ENCODE results near the gene TOR1A.

TOR1A gene

GRCh38 chr9:129823935-129824601 lies at the start of gene TOR1A:
Gene TOR1A, minus strand, starts transcription at chr9:129824136. Its CDS starts 51 bp downstream, at chr9:129824085.
- H3K4me3 ChIP-seq (ENCODE audit: low read depth in 1 of 2, low read length in 2 of 2), result peak within 1 kb of the TSS; percentile 58 to 91
- peaks cover 27% of the 10 kb centered on the region for H3K36me3 ChIP-seq (ENCODE audit: insufficient read depth, low read length)
- no peaks in the 10 kb centered on the region for H3K27me3 ChIP-seq (ENCODE audit: control insufficient read depth in 1 of 2, insufficient read depth in 2 of 2, low read length in 2 of 2)
- H3K9me3 ChIP-seq (ENCODE audit: low read length), result no peaks in the 10 kb centered on the region
- H3K4me1 ChIP-seq (ENCODE audit: insufficient read depth, low read length), result peaks cover 7% of the 10 kb centered on the region
- H3K9ac ChIP-seq (ENCODE audit: low read length), result peak within 1 kb of the TSS; percentile 57
- peak within 1 kb of the TSS; percentile 52 for H3K27ac ChIP-seq (ENCODE audit: low read depth, low read length)

DNA sequence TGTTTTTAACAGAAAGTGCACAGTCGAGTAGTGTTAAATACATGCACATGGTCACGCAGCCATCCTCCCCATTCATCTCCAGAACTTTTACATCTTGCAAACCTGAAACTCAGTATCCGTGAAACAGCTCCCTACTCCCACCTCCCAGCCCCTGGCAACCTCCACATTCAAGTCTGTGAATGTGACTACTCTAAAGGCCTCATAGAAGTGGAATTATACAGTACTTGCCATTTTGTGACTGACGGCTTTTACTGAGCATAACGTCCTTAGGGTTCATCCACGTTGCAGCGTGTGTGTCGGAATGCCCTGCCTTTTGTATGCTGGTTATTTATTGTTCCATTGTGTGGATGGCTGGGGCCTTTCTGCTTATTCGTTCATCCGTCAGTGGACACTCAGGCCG lies 47.1 kb upstream of the TOR1A start:
- H3K27me3 ChIP-seq (ENCODE audit: control insufficient read depth in 1 of 2, insufficient read depth in 2 of 2, low read length in 2 of 2), result no peaks in the 10 kb centered on the region
- H3K9me3 ChIP-seq (ENCODE audit: low read length), result no peaks in the 10 kb centered on the region
- H3K36me3 ChIP-seq (ENCODE audit: insufficient read depth, low read length), result peaks cover 37% of the 10 kb centered on the region
- no peak overlapping the region for H3K4me3 ChIP-seq (ENCODE audit: low read depth in 1 of 2, low read length in 2 of 2)
- no peak overlapping the region for H3K27ac ChIP-seq (ENCODE audit: low read depth, low read length)
- H3K4me1 ChIP-seq (ENCODE audit: insufficient read depth, low read length), result no peaks in the 10 kb centered on the region
- H3K9ac ChIP-seq (ENCODE audit: low read length), result no peak overlapping the region

GRCh38 chr9:129869585-129870501 lies 45.9 kb upstream of the TOR1A start:
- no peaks in the 10 kb centered on the region for H3K4me1 ChIP-seq (ENCODE audit: insufficient read depth, low read length)
- H3K9me3 ChIP-seq (ENCODE audit: low read length), result no peaks in the 10 kb centered on the region
- H3K27me3 ChIP-seq (ENCODE audit: control insufficient read depth in 1 of 2, insufficient read depth in 2 of 2, low read length in 2 of 2), result no peaks in the 10 kb centered on the region
- H3K36me3 ChIP-seq (ENCODE audit: insufficient read depth, low read length), result peaks cover 34% of the 10 kb centered on the region
- no peak overlapping the region for H3K9ac ChIP-seq (ENCODE audit: low read length)
- no peak overlapping the region for H3K4me3 ChIP-seq (ENCODE audit: low read depth in 1 of 2, low read length in 2 of 2)
- no peak overlapping the region for H3K27ac ChIP-seq (ENCODE audit: low read depth, low read length)

- Histone ChIP-seq H3K4me1 (ENCODE audit: insufficient read depth, low read length) (no peaks in the 10 kb centered on the region), H3K4me3 (ENCODE audit: low read depth in 1 of 2, low read length in 2 of 2) (no peak overlapping the region), H3K9me3 (ENCODE audit: low read length) (no peaks in the 10 kb centered on the region), H3K27ac (ENCODE audit: low read depth, low read length) (no peak overlapping the region), H3K9ac (ENCODE audit: low read length) (no peak overlapping the region), H3K27me3 (ENCODE audit: control insufficient read depth in 1 of 2, insufficient read depth in 2 of 2, low read length in 2 of 2) (no peaks in the 10 kb centered on the region), H3K36me3 (ENCODE audit: insufficient read depth, low read length) (peaks cover 27% of the 10 kb centered on the region)
These were observed 45.0 kb upstream of the TOR1A start for GRCh38 chr9:129868872-129869486.

DNA sequence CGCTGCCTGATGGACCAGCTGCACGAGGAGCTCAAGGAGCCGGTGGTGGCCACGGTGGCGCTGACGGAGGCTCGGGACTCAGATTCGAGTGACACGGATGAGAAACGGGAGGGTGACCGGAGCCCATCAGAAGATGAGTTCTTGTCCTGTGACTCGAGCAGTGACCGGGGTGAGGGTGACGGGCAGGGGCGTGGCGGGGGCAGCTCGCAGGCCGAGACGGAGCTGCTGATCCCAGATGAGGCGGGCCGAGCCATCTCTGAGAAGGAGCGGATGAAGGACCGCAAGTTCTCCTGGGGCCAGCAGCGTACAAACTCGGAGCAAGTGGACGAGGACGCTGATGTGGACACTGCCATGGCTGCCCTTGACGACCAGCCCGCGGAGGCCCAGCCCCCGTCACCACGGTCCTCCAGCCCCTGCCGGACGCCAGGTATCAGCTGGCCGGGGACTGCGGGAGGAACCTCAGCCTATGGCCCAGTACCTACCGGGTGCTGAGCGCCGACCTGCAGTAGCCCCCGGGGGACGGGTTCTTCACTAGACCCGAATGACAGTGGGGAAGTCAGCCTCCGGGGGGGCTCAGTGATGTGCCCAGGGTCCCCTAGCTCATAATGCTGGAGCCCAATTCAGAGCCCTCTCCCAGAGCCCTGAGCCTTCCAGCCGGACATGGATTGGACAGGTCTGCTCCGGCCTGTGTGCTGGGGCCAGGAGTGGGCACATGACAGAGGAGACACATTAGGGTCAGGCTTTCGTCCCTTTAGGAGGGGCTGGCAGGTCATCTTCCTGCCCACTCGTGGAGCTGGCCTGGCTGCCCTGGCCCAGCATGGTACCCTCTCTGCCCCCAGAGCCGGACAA lies 44.3 kb upstream of the TOR1A start:
- H3K27ac ChIP-seq (ENCODE audit: low read depth, low read length), result no peak overlapping the region
- no peaks in the 10 kb centered on the region for H3K9me3 ChIP-seq (ENCODE audit: low read length)
- no peaks in the 10 kb centered on the region for H3K27me3 ChIP-seq (ENCODE audit: control insufficient read depth in 1 of 2, insufficient read depth in 2 of 2, low read length in 2 of 2)
- H3K36me3 ChIP-seq (ENCODE audit: insufficient read depth, low read length), result peaks cover 23% of the 10 kb centered on the region
- no peak overlapping the region for H3K4me3 ChIP-seq (ENCODE audit: low read depth in 1 of 2, low read length in 2 of 2)
- H3K9ac ChIP-seq (ENCODE audit: low read length), result no peak overlapping the region
- no peaks in the 10 kb centered on the region for H3K4me1 ChIP-seq (ENCODE audit: insufficient read depth, low read length)

GRCh38 chr9:129867136-129868022 lies 43.4 kb upstream of the TOR1A start:
- Histone ChIP-seq H3K4me1 (ENCODE audit: insufficient read depth, low read length) (no peaks in the 10 kb centered on the region), H3K9ac (ENCODE audit: low read length) (no peak overlapping the region), H3K36me3 (ENCODE audit: insufficient read depth, low read length) (peaks cover 25% of the 10 kb centered on the region), H3K4me3 (ENCODE audit: low read depth in 1 of 2, low read length in 2 of 2) (no peak overlapping the region), H3K27me3 (ENCODE audit: control insufficient read depth in 1 of 2, insufficient read depth in 2 of 2, low read length in 2 of 2) (no peaks in the 10 kb centered on the region), H3K9me3 (ENCODE audit: low read length) (no peaks in the 10 kb centered on the region), H3K27ac (ENCODE audit: low read depth, low read length) (no peak overlapping the region)

- no peaks in the 10 kb centered on the region for H3K9me3 ChIP-seq (ENCODE audit: low read length)
- H3K4me3 ChIP-seq (ENCODE audit: low read depth in 1 of 2, low read length in 2 of 2), result no peak overlapping the region
- H3K27ac ChIP-seq (ENCODE audit: low read depth, low read length), result no peak overlapping the region
- H3K9ac ChIP-seq (ENCODE audit: low read length), result no peak overlapping the region
- peaks cover 30% of the 10 kb centered on the region for H3K36me3 ChIP-seq (ENCODE audit: insufficient read depth, low read length)
- H3K4me1 ChIP-seq (ENCODE audit: insufficient read depth, low read length), result no peaks in the 10 kb centered on the region
- no peaks in the 10 kb centered on the region for H3K27me3 ChIP-seq (ENCODE audit: control insufficient read depth in 1 of 2, insufficient read depth in 2 of 2, low read length in 2 of 2)
These were observed 42.6 kb upstream of the TOR1A start for GRCh38 chr9:129866394-129867135.

GRCh38 chr9:129865668-129866320 lies 41.9 kb upstream of the TOR1A start:
- no peaks in the 10 kb centered on the region for H3K9me3 ChIP-seq (ENCODE audit: low read length)
- no peaks in the 10 kb centered on the region for H3K27me3 ChIP-seq (ENCODE audit: control insufficient read depth in 1 of 2, insufficient read depth in 2 of 2, low read length in 2 of 2)
- no peak overlapping the region for H3K9ac ChIP-seq (ENCODE audit: low read length)
- peaks cover 38% of the 10 kb centered on the region for H3K36me3 ChIP-seq (ENCODE audit: insufficient read depth, low read length)
- H3K27ac ChIP-seq (ENCODE audit: low read depth, low read length), result no peak overlapping the region
- no peaks in the 10 kb centered on the region for H3K4me1 ChIP-seq (ENCODE audit: insufficient read depth, low read length)
- H3K4me3 ChIP-seq (ENCODE audit: low read depth in 1 of 2, low read length in 2 of 2), result no peak overlapping the region

GRCh38 chr9:129864991-129865647 lies 41.2 kb upstream of the TOR1A start:
- Histone ChIP-seq H3K27ac (ENCODE audit: low read depth, low read length) (no peak overlapping the region), H3K27me3 (ENCODE audit: control insufficient read depth in 1 of 2, insufficient read depth in 2 of 2, low read length in 2 of 2) (no peaks in the 10 kb centered on the region), H3K9me3 (ENCODE audit: low read length) (no peaks in the 10 kb centered on the region), H3K4me1 (ENCODE audit: insufficient read depth, low read length) (no peaks in the 10 kb centered on the region), H3K4me3 (ENCODE audit: low read depth in 1 of 2, low read length in 2 of 2) (no peak overlapping the region), H3K36me3 (ENCODE audit: insufficient read depth, low read length) (peaks cover 42% of the 10 kb centered on the region), H3K9ac (ENCODE audit: low read length) (no peak overlapping the region)

All from muscle layer of colon (tissue), 2 donors.